CD4-positive, alpha-beta memory T cell (primary cell): ENCODE measurements around the gene AP1S1. TPM values are rescaled to one million over a fixed set of nuclear protein-coding genes. Genes with fewer than 3 reads are reported as not detected.

ENCODE experiments used
- CTCF ChIA-PET: fragments of 350-600 bp; sonication (Branson Sonifier 250); formaldehyde crosslinking; loops from one replicate; lab custom pipeline; 2021; ENCODE audit warnings: inconsistent platforms; ENCODE audit not compliant: partially characterized antibody; lab: Charles Lee
- POLR2A ChIA-PET: fragments of 350-600 bp; sonication (Branson Sonifier 250); formaldehyde crosslinking; loops from one replicate; lab custom pipeline; 2021; ENCODE audit not compliant: partially characterized antibody; lab: Charles Lee
- DNase-seq, 5 donors: peaks; one replicate each; pipeline versions ENCODE4 v3.0.0 to v3.0.0-alpha.2; 2020 to 2022; ENCODE audit warnings: mixed read lengths in 1 of 5
- H3K27ac ChIP-seq: one replicate; pipeline ENCODE4 v1.7.0; 2013; ENCODE audit warnings: low read depth, low read length
- H3K27me3 ChIP-seq: 2 replicates; pipeline ENCODE4 v1.7.0; 2013; ENCODE audit warnings: mild to moderate bottlenecking, low read length, moderate library complexity; ENCODE audit not compliant: insufficient read depth
- H3K36me3 ChIP-seq: 2 replicates; pipeline ENCODE4 v1.7.0; 2013; ENCODE audit warnings: mild to moderate bottlenecking, low read length, moderate library complexity; ENCODE audit not compliant: insufficient read depth
- H3K4me1 ChIP-seq: 2 replicates; pipeline ENCODE4 v1.7.0; 2013; ENCODE audit warnings: mild to moderate bottlenecking, low read length, moderate library complexity; ENCODE audit not compliant: insufficient read depth
- H3K4me3 ChIP-seq, 2 donors: one replicate each; pipeline ENCODE4 v1.7.0; 2013; ENCODE audit warnings: low read length in 2 of 2, mild to moderate bottlenecking in 1 of 2
- H3K9me3 ChIP-seq, 2 donors: one replicate each; pipeline ENCODE4 v1.7.0; 2013; ENCODE audit warnings: low read length in 2 of 2, control low read depth in 1 of 2; ENCODE audit not compliant: control insufficient read depth in 1 of 2
- H3K27ac Mint-ChIP-seq, 7 donors: one replicate each; pipeline ENCODE4 v1.8.0; 2020 to 2021; ENCODE audit warnings: mixed read lengths in 7 of 7, mild to moderate bottlenecking in 6 of 7, inconsistent platforms in 3 of 7, moderate library complexity in 3 of 7
- H3K27me3 Mint-ChIP-seq, 2 donors: one replicate each; pipeline ENCODE4 v1.8.0; 2020 to 2021; ENCODE audit warnings: mixed read lengths in 2 of 2
- H3K36me3 Mint-ChIP-seq, 2 donors: one replicate each; pipeline ENCODE4 v1.8.0; 2020 to 2021; ENCODE audit warnings: mixed read lengths in 2 of 2, inconsistent platforms in 1 of 2, mild to moderate bottlenecking in 1 of 2
- H3K4me1 Mint-ChIP-seq, 4 donors: one replicate each; pipeline ENCODE4 v1.8.0; 2020 to 2021; ENCODE audit warnings: mixed read lengths in 4 of 4, mild to moderate bottlenecking in 1 of 4
- H3K4me3 Mint-ChIP-seq, 8 donors: one replicate each; pipeline ENCODE4 v1.8.0; 2020 to 2021; ENCODE audit warnings: mixed read lengths in 8 of 8, mild to moderate bottlenecking in 7 of 8, moderate library complexity in 6 of 8, inconsistent platforms in 3 of 8
- H3K9me3 Mint-ChIP-seq, 8 donors: one replicate each; pipeline ENCODE4 v1.8.0; 2020 to 2021; ENCODE audit warnings: mixed read lengths in 8 of 8, mild to moderate bottlenecking in 5 of 8, inconsistent platforms in 3 of 8, moderate library complexity in 1 of 8
- intact Hi-C: fragments of 100-400 bp; cut with micrococcal nuclease; formaldehyde crosslinking; loops from one replicate; pipeline ENCODE4 v1.15.1; 2023
- polyA plus RNA-seq, 2 donors: library from polyadenylated mRNA; unstranded; fragments of 300-500 nt; fragmentation: Illumina TruSeq; gene quantifications; one replicate each; pipeline ENCODE4 v1.2.3, GENCODE V29; 2021
- total RNA-seq, 2 experiments: library from RNA; stranded (reverse); gene quantifications; one replicate each; pipeline ENCODE4 v1.2.3, GENCODE V29; 2021

AP1S1 gene
- total and polyA plus RNA-seq, 4 experiments from 2014 or later, result 4.2 to 10.8 (median 8.5) TPM

DNA sequence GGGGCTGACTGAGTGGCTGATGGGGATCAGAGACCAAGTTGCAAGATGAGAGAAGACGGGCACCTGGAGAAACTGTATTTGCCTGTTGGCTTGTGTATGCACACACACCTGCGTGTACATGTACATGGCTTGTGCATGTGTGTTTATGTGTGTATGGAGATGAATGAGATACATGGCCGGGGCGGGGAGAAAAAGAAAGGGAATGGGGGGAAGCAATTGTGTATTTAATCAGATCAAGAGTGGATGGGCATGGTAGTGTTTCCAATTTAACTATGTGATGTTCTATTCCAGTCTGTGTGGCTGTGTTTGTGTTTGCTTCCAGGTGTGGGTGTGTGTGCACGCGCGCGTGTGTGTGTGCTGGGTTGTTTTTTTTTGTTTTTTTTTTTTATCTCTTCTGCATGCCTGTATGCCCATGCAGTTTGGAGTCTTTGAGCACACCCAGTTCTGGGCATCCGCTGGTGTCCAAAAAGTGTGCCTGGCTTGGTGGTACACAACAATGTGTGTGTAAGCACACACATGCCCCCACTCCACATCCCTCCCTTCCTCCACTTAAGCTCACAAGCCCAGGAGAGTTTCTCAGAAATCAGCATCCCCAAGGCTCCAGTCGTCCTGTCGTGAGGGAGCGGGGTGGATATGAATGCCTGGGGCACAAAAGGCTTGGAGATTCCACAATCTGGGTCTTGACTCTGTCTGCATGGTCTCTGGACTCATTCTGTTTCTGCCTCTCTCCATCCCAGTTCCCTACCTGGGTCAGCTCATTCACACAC is 13.6 kb downstream of the AP1S1 start:
- H3K27me3 ChIP-seq, result peaks cover 77% of the 10 kb centered on the region
- H3K36me3 ChIP-seq, result no peaks in the 10 kb centered on the region
- Mint-ChIP-seq H3K27me3 (peaks cover 54 to 59% of the 10 kb centered on the region in 2 donors), H3K4me1 (peaks cover 35 to 68% (median 52%) of the 10 kb centered on the region in 4 donors), H3K27ac (peak overlapping the region in 1 of 7 donors; percentile 77), H3K9me3 (peaks cover 0 to 4% (median 0%) of the 10 kb centered on the region in 8 donors), H3K36me3 (peaks cover 0 to 2% of the 10 kb centered on the region in 2 donors), H3K4me3 (peak overlapping the region in 2 of 8 donors; percentile 2 to 32)
- peaks cover 73% of the 10 kb centered on the region for H3K4me1 ChIP-seq
- H3K27ac ChIP-seq, result no peak overlapping the region
- intact Hi-C loops, result loop anchor here (5.0 to 10.0 kb wide), 2 partner anchors 47 to 281 kb away; partner anchors contain the start of genes PLOD3, UFSP1 and ZNHIT1
- H3K9me3 ChIP-seq, result no peaks in the 10 kb centered on the region
- ChIA-PET POLR2A (interaction anchor here (0.5 to 1.6 kb wide), 2 partner anchors 13 to 74 kb away, joined by 3 to 4 read pairs; no protein-coding TSS in a partner anchor), CTCF (interaction anchor here (1.2 to 1.8 kb wide), 4 partner anchors 11 to 76 kb away, joined by 3 to 29 read pairs (median 5); no protein-coding TSS in a partner anchor)
- no peak for DNase-seq
- no peak overlapping the region for H3K4me3 ChIP-seq

- Mint-ChIP-seq H3K27ac (peak overlapping the region in 2 of 7 donors; percentile 26 to 77), H3K9me3 (peaks cover 0 to 4% (median 0%) of the 10 kb centered on the region in 8 donors), H3K4me3 (peak overlapping the region in 4 of 8 donors; percentile 2 to 55 (median 18)), H3K36me3 (peaks cover 0 to 2% of the 10 kb centered on the region in 2 donors), H3K27me3 (peaks cover 54 to 63% of the 10 kb centered on the region in 2 donors), H3K4me1 (peaks cover 36 to 72% (median 56%) of the 10 kb centered on the region in 4 donors)
- intact Hi-C loops, result loop anchor here (1.0 to 10.0 kb wide), 3 partner anchors 24 to 281 kb away; partner anchors contain the start of genes PLOD3, UFSP1 and ZNHIT1
- Histone ChIP-seq H3K27me3 (peaks cover 84% of the 10 kb centered on the region), H3K4me3 (no peak overlapping the region), H3K9me3 (no peaks in the 10 kb centered on the region), H3K4me1 (peaks cover 79% of the 10 kb centered on the region), H3K36me3 (no peaks in the 10 kb centered on the region), H3K27ac (no peak overlapping the region)
- no peak for DNase-seq
- CTCF ChIA-PET, result interaction anchor here (1.2 to 1.8 kb wide), 4 partner anchors 12 to 75 kb away, joined by 3 to 29 read pairs (median 5); no protein-coding TSS in a partner anchor
- POLR2A ChIA-PET, result interaction anchor here (0.5 kb wide), 1 partner anchor 74 kb away, joined by 4 read pairs; no protein-coding TSS in a partner anchor
These were observed 14.3 kb downstream of the AP1S1 start for GRCh38 chr7:101168412-101169049.

DNA sequence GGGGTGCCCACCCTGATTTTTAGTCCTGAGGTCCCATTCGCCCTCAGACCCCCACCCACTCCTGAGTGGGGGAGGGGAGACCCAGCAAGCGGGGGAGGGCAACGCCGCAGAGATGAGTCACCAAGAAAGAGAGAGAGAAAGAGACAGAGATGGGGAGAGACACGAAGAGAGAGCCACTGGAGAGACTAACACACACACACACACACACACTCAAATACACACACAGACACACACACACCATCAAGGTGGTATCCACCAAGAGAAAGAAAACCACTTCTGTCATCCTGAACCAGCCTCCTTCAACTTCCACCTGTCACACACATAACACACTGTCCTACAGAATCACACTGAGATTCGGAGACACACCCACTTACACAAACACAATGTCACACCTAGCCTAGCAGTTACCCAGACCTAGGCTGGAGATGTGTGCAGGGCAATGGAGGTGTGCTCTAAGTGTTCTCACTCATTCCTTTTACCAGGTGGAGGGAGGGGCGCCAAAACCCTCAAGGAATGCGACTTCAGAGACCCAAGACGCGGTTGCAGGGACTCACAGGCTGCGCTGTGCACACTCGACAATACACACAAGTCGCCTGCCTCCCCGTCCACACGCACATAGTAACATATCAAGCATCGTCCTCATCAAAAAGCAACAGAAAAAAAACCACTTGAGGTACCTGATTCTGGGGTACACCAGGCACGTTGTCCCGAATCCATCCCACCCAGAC is 15.0 kb downstream of the AP1S1 start:
- H3K4me1 ChIP-seq, result peaks cover 81% of the 10 kb centered on the region
- Mint-ChIP-seq H3K36me3 (peaks cover 0 to 2% of the 10 kb centered on the region in 2 donors), H3K4me1 (peaks cover 40 to 79% (median 62%) of the 10 kb centered on the region in 4 donors), H3K4me3 (peak overlapping the region in 5 of 8 donors; percentile 23 to 79 (median 64)), H3K27ac (peak overlapping the region in 5 of 7 donors; percentile 7 to 77 (median 50)), H3K27me3 (peaks cover 59 to 68% of the 10 kb centered on the region in 2 donors), H3K9me3 (peaks cover 0 to 6% (median 0%) of the 10 kb centered on the region in 8 donors)
- no peak for DNase-seq
- CTCF ChIA-PET, result interaction anchor here (1.3 to 3.0 kb wide), 5 partner anchors 13 to 25 kb away, joined by 4 to 44 read pairs (median 6); no protein-coding TSS in a partner anchor
- H3K4me3 ChIP-seq, result no peak overlapping the region
- no peaks in the 10 kb centered on the region for H3K9me3 ChIP-seq
- H3K27ac ChIP-seq, result no peak overlapping the region
- intact Hi-C loops, result loop anchor here (1.0 to 10.0 kb wide), 3 partner anchors 25 to 282 kb away; partner anchors contain the start of genes PLOD3, UFSP1 and ZNHIT1
- no peaks in the 10 kb centered on the region for H3K36me3 ChIP-seq
- POLR2A ChIA-PET, result no interaction called here
- peaks cover 89% of the 10 kb centered on the region for H3K27me3 ChIP-seq

- H3K4me3 Mint-ChIP-seq, result peak overlapping the region in 7 of 8 donors; percentile 1 to 79 (median 64)
- H3K4me3 ChIP-seq, result no peak overlapping the region
- H3K27ac Mint-ChIP-seq, result peak overlapping the region in 5 of 7 donors; percentile 7 to 77 (median 36)
- no peaks in the 10 kb centered on the region for H3K9me3 ChIP-seq
- intact Hi-C loops, result loop anchor here (1.0 to 10.0 kb wide), 3 partner anchors 26 to 283 kb away; partner anchors contain the start of genes PLOD3, UFSP1 and ZNHIT1
- CTCF ChIA-PET, result interaction anchor here (0.8 to 3.0 kb wide), 9 partner anchors 12 to 113 kb away, joined by 3 to 44 read pairs (median 6); partner anchors contain the start of gene AP1S1
- peaks cover 75% of the 10 kb centered on the region for H3K4me1 ChIP-seq
- H3K27ac ChIP-seq, result no peak overlapping the region
- DNase-seq, result peak; percentile 70 to 80 (median 75)
- H3K27me3 Mint-ChIP-seq, result peaks cover 61 to 72% of the 10 kb centered on the region in 2 donors
- H3K36me3 ChIP-seq, result no peaks in the 10 kb centered on the region
- peaks cover 0 to 2% of the 10 kb centered on the region in 2 donors for H3K36me3 Mint-ChIP-seq
- peaks cover 0 to 6% (median 0%) of the 10 kb centered on the region in 8 donors for H3K9me3 Mint-ChIP-seq
- POLR2A ChIA-PET, result interaction anchor here (1.3 kb wide), 1 partner anchor 26 kb away, joined by 7 read pairs; no protein-coding TSS in a partner anchor
- peaks cover 88% of the 10 kb centered on the region for H3K27me3 ChIP-seq
- peaks cover 40 to 81% (median 61%) of the 10 kb centered on the region in 4 donors for H3K4me1 Mint-ChIP-seq
These were observed 15.7 kb downstream of the AP1S1 start for GRCh38 chr7:101169838-101170551.

GRCh38 chr7:101170617-101171441 is 16.6 kb downstream of the AP1S1 start:
- Histone ChIP-seq H3K27me3 (peaks cover 91% of the 10 kb centered on the region), H3K9me3 (no peaks in the 10 kb centered on the region), H3K27ac (no peak overlapping the region), H3K36me3 (no peaks in the 10 kb centered on the region), H3K4me1 (peaks cover 67% of the 10 kb centered on the region), H3K4me3 (no peak overlapping the region)
- intact Hi-C loops, result loop anchor here (1.0 kb wide), 1 partner anchor 21 kb away; no protein-coding TSS in a partner anchor
- Mint-ChIP-seq H3K27ac (peak overlapping the region in 4 of 7 donors; percentile 23 to 89 (median 68)), H3K9me3 (peaks cover 0 to 4% (median 0%) of the 10 kb centered on the region in 8 donors), H3K27me3 (peaks cover 58 to 72% of the 10 kb centered on the region in 2 donors), H3K4me1 (peaks cover 36 to 74% (median 55%) of the 10 kb centered on the region in 4 donors), H3K36me3 (no peaks in the 10 kb centered on the region), H3K4me3 (peak overlapping the region in 7 of 8 donors; percentile 8 to 75 (median 52))
- ChIA-PET POLR2A (interaction anchor here (0.7 to 1.3 kb wide), 2 partner anchors 27 to 47 kb away, joined by 3 to 7 read pairs; partner anchors contain the start of genes PLOD3 and ZNHIT1), CTCF (interaction anchor here (0.6 to 3.0 kb wide), 13 partner anchors 8 to 353 kb away, joined by 3 to 44 read pairs (median 4); partner anchors contain the start of gene AP1S1)
- peak in 2 of 5 donors; percentile 46 to 70 for DNase-seq
